ENCODE data around the gene HOXD13. TPM values are rescaled to one million over a fixed set of nuclear protein-coding genes. Genes with fewer than 3 reads are reported as not detected.

HOXD13 gene
- total RNA-seq, 1 experiment from 2014 or later: not detected

DNA sequence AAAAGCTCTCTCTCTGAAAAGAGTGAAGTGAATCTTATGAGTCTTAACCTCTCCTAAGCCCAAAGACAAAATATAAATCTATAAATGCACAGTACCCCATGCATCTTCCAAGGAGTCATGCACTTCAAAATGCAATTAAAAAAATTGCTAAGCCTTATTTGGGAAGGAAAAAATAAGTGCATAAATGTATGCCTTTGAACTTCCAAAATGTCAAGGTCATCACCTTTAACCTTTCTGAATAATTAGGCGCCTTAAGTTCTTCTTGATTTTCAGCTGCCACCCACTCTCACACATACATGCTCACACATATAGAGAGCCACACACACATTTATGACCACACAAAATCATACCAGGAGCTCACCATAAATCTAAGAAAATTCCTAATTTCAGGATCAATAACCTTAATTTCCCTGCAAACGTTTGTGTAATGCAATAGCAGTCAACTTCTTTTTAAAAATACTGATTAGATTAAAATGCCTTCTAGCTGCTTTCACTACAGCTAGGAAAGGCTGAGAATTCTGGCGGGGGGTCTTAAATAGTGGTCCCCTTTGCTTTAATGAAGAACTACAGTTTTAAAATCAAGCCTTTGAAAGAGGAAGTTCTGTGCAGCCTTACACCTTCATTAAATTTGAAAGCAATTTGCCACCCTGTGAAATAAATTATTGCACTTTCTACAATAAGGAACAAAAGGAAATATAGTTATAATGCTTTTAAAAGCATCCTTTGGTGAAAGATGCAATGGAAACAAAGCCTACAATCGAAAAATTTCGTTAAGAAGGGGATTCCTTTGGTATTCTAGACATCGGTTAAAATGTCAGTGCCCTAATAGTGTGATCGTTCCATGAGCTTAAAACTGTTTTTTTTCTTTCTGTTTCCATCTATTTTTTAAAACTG, 18.1 kb downstream of the HOXD13 start:
- CTCF ChIA-PET: interaction anchor here (2.2 kb wide), 1 partner anchor 344 kb away, joined by 6 read pairs; no protein-coding TSS in a partner anchor
- Mint-ChIP-seq H3K9me3 (ENCODE audit: unreplicated experiment) (no peaks in the 10 kb centered on the region), H3K36me3 (ENCODE audit: insufficient read depth, unreplicated experiment) (no peaks in the 10 kb centered on the region), H3K27ac (ENCODE audit: unreplicated experiment) (no peak overlapping the region), H3K27me3 (ENCODE audit: insufficient read depth, unreplicated experiment) (peaks cover 48% of the 10 kb centered on the region), H3K4me3 (ENCODE audit: unreplicated experiment) (no peak overlapping the region), H3K4me1 (ENCODE audit: low read depth, unreplicated experiment) (peaks cover 7% of the 10 kb centered on the region)
- TF ChIP-seq, protein P1, sequence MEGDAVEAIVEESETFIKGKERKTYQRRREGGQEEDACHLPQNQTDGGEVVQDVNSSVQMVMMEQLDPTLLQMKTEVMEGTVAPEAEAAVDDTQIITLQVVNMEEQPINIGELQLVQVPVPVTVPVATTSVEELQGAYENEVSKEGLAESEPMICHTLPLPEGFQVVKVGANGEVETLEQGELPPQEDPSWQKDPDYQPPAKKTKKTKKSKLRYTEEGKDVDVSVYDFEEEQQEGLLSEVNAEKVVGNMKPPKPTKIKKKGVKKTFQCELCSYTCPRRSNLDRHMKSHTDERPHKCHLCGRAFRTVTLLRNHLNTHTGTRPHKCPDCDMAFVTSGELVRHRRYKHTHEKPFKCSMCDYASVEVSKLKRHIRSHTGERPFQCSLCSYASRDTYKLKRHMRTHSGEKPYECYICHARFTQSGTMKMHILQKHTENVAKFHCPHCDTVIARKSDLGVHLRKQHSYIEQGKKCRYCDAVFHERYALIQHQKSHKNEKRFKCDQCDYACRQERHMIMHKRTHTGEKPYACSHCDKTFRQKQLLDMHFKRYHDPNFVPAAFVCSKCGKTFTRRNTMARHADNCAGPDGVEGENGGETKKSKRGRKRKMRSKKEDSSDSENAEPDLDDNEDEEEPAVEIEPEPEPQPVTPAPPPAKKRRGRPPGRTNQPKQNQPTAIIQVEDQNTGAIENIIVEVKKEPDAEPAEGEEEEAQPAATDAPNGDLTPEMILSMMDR (IDR thresholded peaks at IDR 0.05; ENCODE audit: insufficient read depth in 1 of 2, low read depth in 1 of 2, low read length in 1 of 2, severe bottlenecking in 1 of 2, unreplicated experiment in 1 of 2): no peak
- H3K4me1 ChIP-seq: peaks cover 6% of the 10 kb centered on the region; the same call in 1 of the 2 replicates
- H3K4me3 ChIP-seq (ENCODE audit: low read depth, low read length): no peak overlapping the region
- peaks cover 14% of the 10 kb centered on the region for H3K27me3 ChIP-seq (replicated peaks; ENCODE audit: control insufficient read depth, insufficient read depth, low read length)
- intact Hi-C loops (cut with micrococcal nuclease; ENCODE audit: unreplicated experiment): no loop called here
- DNase-seq: no peak
- POLR2A ChIA-PET: no interaction called here
- no peaks in the 10 kb centered on the region for H3K36me3 ChIP-seq (ENCODE audit: control insufficient read depth, insufficient read depth, low read length)
- H3K9me3 ChIP-seq: no peaks in the 10 kb centered on the region
- BruUV-seq (replicated peaks): no TSS peak

DNA sequence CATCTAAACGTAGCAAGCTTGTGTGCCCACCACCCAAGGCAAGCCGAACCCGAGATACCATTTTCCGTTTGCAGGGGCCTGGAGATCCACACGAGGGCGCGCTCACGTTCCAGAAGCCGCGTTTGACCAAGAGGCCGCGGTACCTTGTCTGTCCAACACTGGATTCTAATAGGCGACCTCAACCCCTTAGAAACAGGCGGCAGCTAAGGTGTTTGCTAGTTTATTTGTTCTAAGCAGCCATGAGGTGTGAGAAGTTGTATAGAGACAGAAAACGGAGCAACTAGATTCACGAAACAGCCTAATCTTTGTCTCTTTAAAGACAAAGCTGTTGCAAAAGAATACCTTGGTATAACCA, 18.8 kb downstream of the HOXD13 start:
- Histone ChIP-seq H3K36me3 (ENCODE audit: control insufficient read depth, insufficient read depth, low read length) (no peaks in the 10 kb centered on the region), H3K9me3 (no peaks in the 10 kb centered on the region), H3K4me3 (ENCODE audit: low read depth, low read length) (no peak overlapping the region), H3K27me3 (replicated peaks; ENCODE audit: control insufficient read depth, insufficient read depth, low read length) (peaks cover 10% of the 10 kb centered on the region), H3K4me1 (peaks cover 6% of the 10 kb centered on the region; the same call in 1 of the 2 replicates)
- POLR2A ChIA-PET: no interaction called here
- Mint-ChIP-seq H3K4me1 (ENCODE audit: low read depth, unreplicated experiment) (peaks cover 2% of the 10 kb centered on the region), H3K4me3 (ENCODE audit: unreplicated experiment) (no peak overlapping the region), H3K9me3 (ENCODE audit: unreplicated experiment) (no peaks in the 10 kb centered on the region), H3K36me3 (ENCODE audit: insufficient read depth, unreplicated experiment) (no peaks in the 10 kb centered on the region), H3K27ac (ENCODE audit: unreplicated experiment) (no peak overlapping the region), H3K27me3 (ENCODE audit: insufficient read depth, unreplicated experiment) (peaks cover 44% of the 10 kb centered on the region)
- TF ChIP-seq, protein P1 (IDR thresholded peaks at IDR 0.05; ENCODE audit: insufficient read depth in 1 of 2, low read depth in 1 of 2, low read length in 1 of 2, severe bottlenecking in 1 of 2, unreplicated experiment in 1 of 2): peak; percentile 65 to 84
- BruUV-seq (replicated peaks): no TSS peak
- intact Hi-C loops (cut with micrococcal nuclease; ENCODE audit: unreplicated experiment): no loop called here
- peak in 1 of 2 experiments; percentile 67 for DNase-seq
- CTCF ChIA-PET: interaction anchor here (1.6 to 2.2 kb wide), 2 partner anchors 10 to 344 kb away, joined by 5 to 6 read pairs; no protein-coding TSS in a partner anchor

DNA sequence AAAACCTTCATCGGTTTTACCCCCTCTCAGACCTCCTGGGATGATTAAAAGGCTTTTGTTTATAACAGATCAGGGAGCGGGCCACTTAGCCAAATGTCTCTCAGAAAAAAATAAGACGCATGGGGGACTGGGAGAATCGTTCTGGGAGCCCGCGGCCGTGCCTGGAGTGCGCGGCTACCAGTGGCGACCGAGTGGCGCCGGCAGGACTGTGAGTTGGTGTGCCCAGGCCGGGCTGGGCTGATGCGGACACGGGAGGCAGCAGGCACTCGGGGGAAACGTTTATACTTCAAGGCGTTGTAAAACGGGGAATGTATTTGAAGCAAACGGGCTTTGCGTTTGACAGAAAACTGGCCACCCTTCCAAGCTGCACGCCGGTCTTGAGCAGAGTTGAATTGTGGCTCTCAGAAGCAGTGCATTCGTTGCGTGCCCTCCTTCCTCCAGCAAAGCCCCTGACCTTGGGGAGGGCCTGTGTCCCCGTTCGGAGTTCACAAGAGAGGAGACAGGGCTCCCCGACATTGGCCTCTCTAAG, 19.4 kb downstream of the HOXD13 start:
- no peaks in the 10 kb centered on the region for H3K4me1 Mint-ChIP-seq (ENCODE audit: low read depth, unreplicated experiment)
- H3K36me3 Mint-ChIP-seq (ENCODE audit: insufficient read depth, unreplicated experiment): no peaks in the 10 kb centered on the region
- TF ChIP-seq, protein P1 (IDR thresholded peaks at IDR 0.05; ENCODE audit: insufficient read depth in 1 of 2, low read depth in 1 of 2, low read length in 1 of 2, severe bottlenecking in 1 of 2, unreplicated experiment in 1 of 2): no peak
- Histone ChIP-seq H3K27me3 (replicated peaks; ENCODE audit: control insufficient read depth, insufficient read depth, low read length) (peaks cover 8% of the 10 kb centered on the region), H3K36me3 (ENCODE audit: control insufficient read depth, insufficient read depth, low read length) (no peaks in the 10 kb centered on the region), H3K9me3 (no peaks in the 10 kb centered on the region), H3K4me1 (peaks cover 4% of the 10 kb centered on the region; the same call in 1 of the 2 replicates), H3K4me3 (ENCODE audit: low read depth, low read length) (no peak overlapping the region)
- H3K27me3 Mint-ChIP-seq (ENCODE audit: insufficient read depth, unreplicated experiment): peaks cover 49% of the 10 kb centered on the region
- DNase-seq: no peak
- intact Hi-C loops (cut with micrococcal nuclease; ENCODE audit: unreplicated experiment): no loop called here
- H3K4me3 Mint-ChIP-seq (ENCODE audit: unreplicated experiment): no peak overlapping the region
- CTCF ChIA-PET: interaction anchor here (1.6 to 2.2 kb wide), 2 partner anchors 9 to 343 kb away, joined by 5 to 6 read pairs; no protein-coding TSS in a partner anchor
- H3K9me3 Mint-ChIP-seq (ENCODE audit: unreplicated experiment): no peaks in the 10 kb centered on the region
- no peak overlapping the region for H3K27ac Mint-ChIP-seq (ENCODE audit: unreplicated experiment)
- no TSS peak for BruUV-seq (replicated peaks)
- POLR2A ChIA-PET: no interaction called here
